ENCODE results near the gene GRXCR2. TPM values are rescaled to one million over a fixed set of nuclear protein-coding genes. Genes with fewer than 3 reads are reported as not detected.

Gene GRXCR2
- total and polyA plus RNA-seq, 2 of the 4 experiments (the other 2 are of a cell fraction), result not detected

DNA sequence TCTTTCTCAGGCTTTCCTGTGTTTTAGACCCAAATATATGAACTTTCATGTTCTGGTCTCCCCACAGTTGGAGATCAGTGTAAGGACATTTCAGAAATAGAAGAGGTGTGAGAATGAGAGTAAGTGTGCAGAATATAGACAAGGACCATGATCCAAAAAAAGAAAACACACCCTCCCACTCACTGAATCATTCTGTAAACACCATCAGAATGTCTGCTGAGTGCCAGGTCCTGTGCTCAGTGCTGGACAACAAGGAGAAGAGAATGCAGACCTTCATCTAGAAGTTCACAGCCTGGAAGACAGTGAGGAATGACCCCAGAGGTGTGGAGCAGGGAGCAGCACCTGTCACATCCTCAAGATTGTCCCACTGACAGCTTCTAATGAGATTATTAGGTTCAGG is 44.5 kb upstream of the GRXCR2 start:
- H2BK120ac ChIP-seq (ENCODE audit: low read depth, low read length), result no peak overlapping the region
- no peak overlapping the region for H3K23ac ChIP-seq (ENCODE audit: low read depth, low read length)
- BruUV-seq (replicated peaks), result no TSS peak
- peaks cover 2% of the 10 kb centered on the region; the same call in 1 of the 2 replicates for H3K4me1 ChIP-seq (ENCODE audit: control insufficient read depth, insufficient read depth, low read length)
- H3K4me2 ChIP-seq (ENCODE audit: low read depth, low read length), result no peak overlapping the region
- no peak overlapping the region for H2BK5ac ChIP-seq (ENCODE audit: low read depth, low read length, poor library complexity, severe bottlenecking)
- peak; percentile 40; the same call in 1 of the 2 replicates for ATAC-seq (ENCODE audit: low read depth)
- no peak overlapping the region for H3K27ac ChIP-seq (ENCODE audit: insufficient read depth, low read length)
- H3K9me1 ChIP-seq (ENCODE audit: insufficient read depth, low read length), result 0 out of 2 replicates have a peak, but pooled peaks cover 3% of the 10 kb centered on the region
- H2BK15ac ChIP-seq (ENCODE audit: low read depth, low read length), result no peak overlapping the region
- no peak overlapping the region for H3K18ac ChIP-seq (ENCODE audit: low read depth, low read length)
- no peaks in the 10 kb centered on the region for H3K9me3 ChIP-seq (ENCODE audit: control insufficient read depth, insufficient read depth, low read length)
- H2AK5ac ChIP-seq (ENCODE audit: low read depth, low read length), result 0 out of 2 replicates have a peak overlapping the region, but pooled peaks have one; percentile 7
- no peaks in the 10 kb centered on the region for H3K36me3 ChIP-seq (ENCODE audit: control insufficient read depth, insufficient read depth, low read length)
- no peak overlapping the region for H3K4me3 ChIP-seq (ENCODE audit: insufficient read depth, low read depth, low read length)
- intact Hi-C loops (cut with micrococcal nuclease) (no loop called here), dilution Hi-C loops (cut with HindIII; ENCODE audit: low sequenced_read_pairs, unreplicated experiment) (no loop called here), in situ Hi-C loops (cut with MboI; ENCODE audit: low sequenced_read_pairs) (no loop called here)
- H4K91ac ChIP-seq (ENCODE audit: insufficient read depth, low read depth, low read length), result no peak overlapping the region
- H2BK20ac ChIP-seq (ENCODE audit: low read depth, low read length), result peak overlapping the region; percentile 59; the same call in 1 of the 2 replicates
- POLR2A ChIA-PET (ENCODE audit: unreplicated experiment), result no interaction called here
- peak; percentile 27 for DNase-seq
- H3K79me1 ChIP-seq (ENCODE audit: low read depth in 1 of 2, low read length in 2 of 2), result no peaks in the 10 kb centered on the region
- CTCF ChIA-PET, result interaction anchor here (1.5 kb wide), 1 partner anchor 28 kb away, joined by 5 read pairs; no protein-coding TSS in a partner anchor
- H2AK9ac ChIP-seq (replicated peaks; ENCODE audit: low read depth, low read length, poor library complexity), result peak overlapping the region; percentile 53
- H3K4ac ChIP-seq (ENCODE audit: low read depth, low read length), result peak overlapping the region; percentile 10; the same call in 1 of the 2 replicates
- TF ChIP-seq BHLHE40 (IDR thresholded peaks at IDR 0.05; ENCODE audit: low read depth, low read length), result 0 out of 2 replicates have a peak, but pooled peaks have one; percentile 26
- no peak for TF ChIP-seq MAFK (IDR thresholded peaks at IDR 0.05; ENCODE audit: low read depth, low read length)
- H3K27me3 ChIP-seq (ENCODE audit: control insufficient read depth, insufficient read depth, low read length), result no peaks in the 10 kb centered on the region
- H4K5ac ChIP-seq (ENCODE audit: low read depth, low read length), result no peak overlapping the region
- no peaks in the 10 kb centered on the region for H4K20me1 ChIP-seq (ENCODE audit: insufficient read depth, low read length)
- no peak overlapping the region; the same call in 1 of the 2 replicates for H3K14ac ChIP-seq (replicated peaks; ENCODE audit: low read depth, low read length)
- no peak overlapping the region for H3K56ac ChIP-seq (ENCODE audit: extremely low read depth, insufficient read depth, low read length)
- no peak overlapping the region for H4K8ac ChIP-seq (ENCODE audit: low read depth in 2 of 2, low read length in 2 of 2)
- no peak overlapping the region for H3K9ac ChIP-seq (ENCODE audit: low read depth, low read length)
- no peak overlapping the region for H2AFZ ChIP-seq (replicated peaks; ENCODE audit: low read length, poor library complexity)
